ENCODE results near the gene CCR5. TPM values are rescaled to one million over a fixed set of nuclear protein-coding genes. Genes with fewer than 3 reads are reported as not detected.

Gene CCR5
- total and polyA plus RNA-seq, 9 donors, result 0.13 to 0.52 (median 0.38) TPM

- Histone ChIP-seq H3K4me1 (ENCODE audit: control insufficient read depth, insufficient read depth, low read length) (peaks cover 5% of the 10 kb centered on the region), H3K4me3 (ENCODE audit: low read length) (no peak overlapping the region), H3K27ac (ENCODE audit: low read length) (no peak overlapping the region), H3K9me3 (replicated peaks; ENCODE audit: control insufficient read depth, low read depth, low read length) (no peaks in the 10 kb centered on the region), H3K36me3 (ENCODE audit: control insufficient read depth, insufficient read depth, low read length) (no peaks in the 10 kb centered on the region), H3K27me3 (ENCODE audit: control insufficient read depth, insufficient read depth, low read length) (peaks cover 4% of the 10 kb centered on the region)
- WGBS (ENCODE audit: insufficient coverage), result 89% methylated on average over 4 of the region's 4 CpGs
- no peak for DNase-seq
Observed at GRCh38 chr3:46356909-46357308, 13.8 kb upstream of the CCR5 start.

- whole genome bisulfite sequencing (ENCODE audit: insufficient coverage), result 100% methylated on average over 1 of the region's 6 CpGs
- no peak overlapping the region for H3K4me3 ChIP-seq (ENCODE audit: low read length)
- H3K4me1 ChIP-seq (ENCODE audit: control insufficient read depth, insufficient read depth, low read length), result peaks cover 5% of the 10 kb centered on the region
Observed at GRCh38 chr3:46358466-46358865, 12.3 kb upstream of the CCR5 start.

GRCh38 chr3:46359733-46360493 is 10.8 kb upstream of the CCR5 start:
- Histone ChIP-seq H3K9me3 (replicated peaks; ENCODE audit: control insufficient read depth, low read depth, low read length) (no peaks in the 10 kb centered on the region), H3K27ac (ENCODE audit: low read length) (no peak overlapping the region), H3K27me3 (ENCODE audit: control insufficient read depth, insufficient read depth, low read length) (peaks cover 4% of the 10 kb centered on the region), H3K4me3 (ENCODE audit: low read length) (no peak overlapping the region), H3K4me1 (ENCODE audit: control insufficient read depth, insufficient read depth, low read length) (peaks cover 5% of the 10 kb centered on the region), H3K36me3 (ENCODE audit: control insufficient read depth, insufficient read depth, low read length) (no peaks in the 10 kb centered on the region)
- peak; percentile 66 for DNase-seq
- 35% methylated on average over 7 of the region's 11 CpGs for WGBS (ENCODE audit: insufficient coverage)

More at GRCh38 chr3:46358466-46358865, 12.3 kb upstream of the CCR5 start:
- H3K36me3 ChIP-seq (ENCODE audit: control insufficient read depth, insufficient read depth, low read length), result no peaks in the 10 kb centered on the region
- no peaks in the 10 kb centered on the region for H3K9me3 ChIP-seq (replicated peaks; ENCODE audit: control insufficient read depth, low read depth, low read length)
- H3K27me3 ChIP-seq (ENCODE audit: control insufficient read depth, insufficient read depth, low read length), result peaks cover 8% of the 10 kb centered on the region
- H3K27ac ChIP-seq (ENCODE audit: low read length), result no peak overlapping the region
- no peak for DNase-seq

GRCh38 chr3:46360907-46361306 is 9.8 kb upstream of the CCR5 start:
- WGBS (ENCODE audit: insufficient coverage), result 77% methylated on average over 4 of the region's 6 CpGs
- H3K27me3 ChIP-seq (ENCODE audit: control insufficient read depth, insufficient read depth, low read length), result peaks cover 8% of the 10 kb centered on the region
- H3K4me1 ChIP-seq (ENCODE audit: control insufficient read depth, insufficient read depth, low read length), result peaks cover 5% of the 10 kb centered on the region

GRCh38 chr3:46361408-46362283 is 9.1 kb upstream of the CCR5 start:
- DNase-seq, result no peak
- H3K27me3 ChIP-seq (ENCODE audit: control insufficient read depth, insufficient read depth, low read length), result peaks cover 8% of the 10 kb centered on the region
- no peak overlapping the region for H3K27ac ChIP-seq (ENCODE audit: low read length)
- H3K4me3 ChIP-seq (ENCODE audit: low read length), result no peak overlapping the region
- no peaks in the 10 kb centered on the region for H3K9me3 ChIP-seq (replicated peaks; ENCODE audit: control insufficient read depth, low read depth, low read length)
- H3K4me1 ChIP-seq (ENCODE audit: control insufficient read depth, insufficient read depth, low read length), result peaks cover 5% of the 10 kb centered on the region
- 51% methylated on average over 2 of the region's 8 CpGs for WGBS (ENCODE audit: insufficient coverage)
- no peaks in the 10 kb centered on the region for H3K36me3 ChIP-seq (ENCODE audit: control insufficient read depth, insufficient read depth, low read length)

More at GRCh38 chr3:46360907-46361306, 9.8 kb upstream of the CCR5 start:
- Histone ChIP-seq H3K9me3 (replicated peaks; ENCODE audit: control insufficient read depth, low read depth, low read length) (no peaks in the 10 kb centered on the region), H3K27ac (ENCODE audit: low read length) (no peak overlapping the region), H3K36me3 (ENCODE audit: control insufficient read depth, insufficient read depth, low read length) (no peaks in the 10 kb centered on the region), H3K4me3 (ENCODE audit: low read length) (no peak overlapping the region)
- no peak for DNase-seq

GRCh38 chr3:46365041-46365440 is 5.7 kb upstream of the CCR5 start:
- no peak for DNase-seq
- H3K36me3 ChIP-seq (ENCODE audit: control insufficient read depth, insufficient read depth, low read length), result no peaks in the 10 kb centered on the region
- H3K4me1 ChIP-seq (ENCODE audit: control insufficient read depth, insufficient read depth, low read length), result peaks cover 2% of the 10 kb centered on the region
- H3K9me3 ChIP-seq (replicated peaks; ENCODE audit: control insufficient read depth, low read depth, low read length), result no peaks in the 10 kb centered on the region
- H3K27me3 ChIP-seq (ENCODE audit: control insufficient read depth, insufficient read depth, low read length), result peaks cover 14% of the 10 kb centered on the region
- no peak overlapping the region for H3K27ac ChIP-seq (ENCODE audit: low read length)
- H3K4me3 ChIP-seq (ENCODE audit: low read length), result no peak overlapping the region
- no CpG with 5 or more reads among the region's 4 CpGs for WGBS (ENCODE audit: insufficient coverage)

GRCh38 chr3:46365737-46366524 is 4.8 kb upstream of the CCR5 start:
- H3K36me3 ChIP-seq (ENCODE audit: control insufficient read depth, insufficient read depth, low read length), result no peaks in the 10 kb centered on the region
- H3K9me3 ChIP-seq (replicated peaks; ENCODE audit: control insufficient read depth, low read depth, low read length), result no peaks in the 10 kb centered on the region
- DNase-seq, result no peak
- H3K4me3 ChIP-seq (ENCODE audit: low read length), result no peak overlapping the region
- no peak overlapping the region for H3K27ac ChIP-seq (ENCODE audit: low read length)
- peaks cover 14% of the 10 kb centered on the region for H3K27me3 ChIP-seq (ENCODE audit: control insufficient read depth, insufficient read depth, low read length)
- 100% methylated on average over 1 of the region's 5 CpGs for WGBS (ENCODE audit: insufficient coverage)
- peaks cover under 1% of the 10 kb centered on the region for H3K4me1 ChIP-seq (ENCODE audit: control insufficient read depth, insufficient read depth, low read length)

GRCh38 chr3:46367811-46368210 is 2.9 kb upstream of the CCR5 start:
- H3K27me3 ChIP-seq (ENCODE audit: control insufficient read depth, insufficient read depth, low read length), result peaks cover 10% of the 10 kb centered on the region
- no peak overlapping the region for H3K4me3 ChIP-seq (ENCODE audit: low read length)
- no peaks in the 10 kb centered on the region for H3K36me3 ChIP-seq (ENCODE audit: control insufficient read depth, insufficient read depth, low read length)
- no peak overlapping the region for H3K27ac ChIP-seq (ENCODE audit: low read length)
- no peak for DNase-seq
- H3K4me1 ChIP-seq (ENCODE audit: control insufficient read depth, insufficient read depth, low read length), result no peaks in the 10 kb centered on the region
- WGBS (ENCODE audit: insufficient coverage), result 80% methylated on average over 3 of the region's 5 CpGs
- H3K9me3 ChIP-seq (replicated peaks; ENCODE audit: control insufficient read depth, low read depth, low read length), result no peaks in the 10 kb centered on the region

GRCh38 chr3:46368569-46368968 is 2.2 kb upstream of the CCR5 start:
- no peaks in the 10 kb centered on the region for H3K4me1 ChIP-seq (ENCODE audit: control insufficient read depth, insufficient read depth, low read length)
- 60% methylated on average over 2 of the region's 7 CpGs for WGBS (ENCODE audit: insufficient coverage)
- DNase-seq, result peak; percentile 73
- H3K4me3 ChIP-seq (ENCODE audit: low read length), result no peak overlapping the region
- H3K27ac ChIP-seq (ENCODE audit: low read length), result no peak overlapping the region
- H3K36me3 ChIP-seq (ENCODE audit: control insufficient read depth, insufficient read depth, low read length), result no peaks in the 10 kb centered on the region
- no peaks in the 10 kb centered on the region for H3K9me3 ChIP-seq (replicated peaks; ENCODE audit: control insufficient read depth, low read depth, low read length)
- peaks cover 11% of the 10 kb centered on the region for H3K27me3 ChIP-seq (ENCODE audit: control insufficient read depth, insufficient read depth, low read length)

GRCh38 chr3:46369151-46369550 is 1.6 kb upstream of the CCR5 start:
- 53% methylated on average over 2 of the region's 4 CpGs for WGBS (ENCODE audit: insufficient coverage)
- H3K27ac ChIP-seq (ENCODE audit: low read length), result peak overlapping the region; percentile 42

More at GRCh38 chr3:46369151-46369550, 1.6 kb upstream of the CCR5 start:
- no peaks in the 10 kb centered on the region for H3K4me1 ChIP-seq (ENCODE audit: control insufficient read depth, insufficient read depth, low read length)
- no peak overlapping the region for H3K4me3 ChIP-seq (ENCODE audit: low read length)
- no peak for DNase-seq
- H3K9me3 ChIP-seq (replicated peaks; ENCODE audit: control insufficient read depth, low read depth, low read length), result no peaks in the 10 kb centered on the region
- H3K36me3 ChIP-seq (ENCODE audit: control insufficient read depth, insufficient read depth, low read length), result no peaks in the 10 kb centered on the region
- peaks cover 13% of the 10 kb centered on the region for H3K27me3 ChIP-seq (ENCODE audit: control insufficient read depth, insufficient read depth, low read length)

Measured in muscle of leg (tissue), 11 donors.